Neural crest cell (in vitro differentiated cells): ENCODE results near the gene MATN4. TPM values are rescaled to one million over a fixed set of nuclear protein-coding genes. Genes with fewer than 3 reads are reported as not detected.
A peak's percentile ranks its signal among the peaks of the same experiment; 100 is the strongest.

Experiments
- DNase-seq: peaks from one replicate; pipeline ENCODE4 v3.0.0; 2021; ENCODE audit warnings: low read depth, mixed read lengths, low spot score
- H3K27ac Mint-ChIP-seq: one replicate; pipeline ENCODE4 v1.8.0; 2021; ENCODE audit warnings: mild to moderate bottlenecking, mixed read lengths; ENCODE audit not compliant: unreplicated experiment
- H3K27me3 Mint-ChIP-seq: 2 replicates; pipeline ENCODE4 v1.8.0; 2021; ENCODE audit warnings: low read depth, mild to moderate bottlenecking, mixed read lengths
- H3K36me3 Mint-ChIP-seq: 2 replicates; pipeline ENCODE4 v1.8.0; 2021; ENCODE audit warnings: low read depth, mild to moderate bottlenecking, mixed read lengths
- H3K4me1 Mint-ChIP-seq: 2 replicates; pipeline ENCODE4 v1.8.0; 2021; ENCODE audit warnings: mixed read lengths
- H3K4me3 Mint-ChIP-seq: one replicate; pipeline ENCODE4 v1.8.0; 2021; ENCODE audit warnings: mild to moderate bottlenecking, mixed read lengths
- H3K9me3 Mint-ChIP-seq: 2 replicates; pipeline ENCODE4 v1.8.0; 2021; ENCODE audit warnings: mixed read lengths
- CTCF ChIP-seq: fragments of 200-600 bp; sonication (generic); conservative IDR thresholded peaks from 2 replicates; pipeline ENCODE4 v1.5.0; 2021; ENCODE audit warnings: antibody characterized with exemption, mild to moderate bottlenecking
- total RNA-seq: library from RNA; stranded (reverse); gene quantifications from 2 replicates; pipeline ENCODE4 v1.2.1, GENCODE V29; 2021

Gene MATN4
- total RNA-seq, 1 donor from 2014 or later, result not detected

- H3K9me3 Mint-ChIP-seq, result no peaks in the 10 kb centered on the region
- no peak for DNase-seq
- no peak for TF ChIP-seq CTCF
Observed at GRCh38 chr20:45309075-45309474, 976 bp upstream of the MATN4 start.

GRCh38 chr20:45307076-45307640, 941 bp downstream of the MATN4 start:
- H3K27me3 Mint-ChIP-seq, result peaks cover 52% of the 10 kb centered on the region
- H3K27ac Mint-ChIP-seq, result no peak overlapping the region
- no peaks in the 10 kb centered on the region for H3K36me3 Mint-ChIP-seq
- no peaks in the 10 kb centered on the region for H3K9me3 Mint-ChIP-seq
- H3K4me3 Mint-ChIP-seq, result no peak overlapping the region
- TF ChIP-seq CTCF, result no peak
- no peaks in the 10 kb centered on the region for H3K4me1 Mint-ChIP-seq
- DNase-seq, result no peak

More at GRCh38 chr20:45309075-45309474, 976 bp upstream of the MATN4 start:
- Mint-ChIP-seq H3K27me3 (peaks cover 45% of the 10 kb centered on the region), H3K4me1 (no peaks in the 10 kb centered on the region), H3K27ac (no peak overlapping the region), H3K4me3 (no peak overlapping the region), H3K36me3 (no peaks in the 10 kb centered on the region)

- Mint-ChIP-seq H3K27ac (no peak within 1 kb of the TSS), H3K4me3 (no peak within 1 kb of the TSS), H3K36me3 (no peaks in the 10 kb centered on the region), H3K27me3 (peaks cover 56% of the 10 kb centered on the region), H3K4me1 (no peaks in the 10 kb centered on the region), H3K9me3 (no peaks in the 10 kb centered on the region)
- peak; percentile 74 for TF ChIP-seq CTCF
- DNase-seq, result peak; percentile 37
Observed at GRCh38 chr20:45306431-45306982, 1.6 kb downstream of the MATN4 start, which contains the start of gene RBPJL. RBPJL (plus strand) TSS chr20:45306840; CDS start chr20:45306923, 83 bp downstream.

GRCh38 chr20:45305262-45305661, 2.8 kb downstream of the MATN4 start:
- Mint-ChIP-seq H3K4me1 (no peaks in the 10 kb centered on the region), H3K4me3 (no peak overlapping the region), H3K27ac (no peak overlapping the region), H3K36me3 (no peaks in the 10 kb centered on the region), H3K27me3 (peaks cover 51% of the 10 kb centered on the region), H3K9me3 (no peaks in the 10 kb centered on the region)
- TF ChIP-seq CTCF, result no peak
- no peak for DNase-seq

- Mint-ChIP-seq H3K9me3 (no peaks in the 10 kb centered on the region), H3K27me3 (peaks cover 53% of the 10 kb centered on the region), H3K4me1 (no peaks in the 10 kb centered on the region), H3K4me3 (no peak overlapping the region), H3K27ac (peak overlapping the region; percentile 50), H3K36me3 (no peaks in the 10 kb centered on the region)
- DNase-seq, result no peak
- no peak for TF ChIP-seq CTCF
Observed at GRCh38 chr20:45304464-45304999, 3.6 kb downstream of the MATN4 start.
